Endothelial cell of umbilical vein (primary cell): ENCODE measurements around the gene ESYT2. TPM values are rescaled to one million over a fixed set of nuclear protein-coding genes. Genes with fewer than 3 reads are reported as not detected.

Experiments
- BruUV-seq: library from RNA; stranded (reverse); fragments of 400-500 nt; replicated peaks from 2 replicates; lab custom pipeline; 2021; lab: Mats Ljungman, UMichigan
- CTCF ChIA-PET: fragments of 300-600, 350-600 bp; sonication (Branson Sonifier 250); formaldehyde crosslinking; loops from one replicate; lab custom pipeline; 2021; ENCODE audit warnings: antibody characterized with exemption, inconsistent platforms; lab: Charles Lee
- POLR2A ChIA-PET: fragments of 300-600, 350-600 bp; sonication (Branson Sonifier 250); formaldehyde crosslinking; loops from one replicate; lab custom pipeline; 2021; ENCODE audit warnings: antibody characterized with exemption, inconsistent platforms; lab: Charles Lee
- DNase-seq: peaks from one replicate; pipeline ENCODE4 v3.0.0-alpha.2; 2011; ENCODE audit warnings: low read depth, low spot score
- FAIRE-seq: peaks from 2 replicates; lab custom pipeline; 2011; peaks lifted over from hg19 to GRCh38; lab: Jason Lieb, UNC
- H2AFZ ChIP-seq: 2 replicates; pipeline ENCODE4 v1.6.0; 2012; ENCODE audit warnings: low read depth, low read length, control low read depth, inconsistent platforms
- H3K27ac ChIP-seq: 2 replicates; pipeline ENCODE4 v1.5.1; 2011; ENCODE audit warnings: low read depth, mild to moderate bottlenecking, control low read depth, low read length, moderate library complexity; ENCODE audit not compliant: insufficient read depth
- H3K27me3 ChIP-seq, 2 experiments: 2 replicates each; pipeline versions ENCODE4 v1.6.0 to v1.6.1; 2011; ENCODE audit warnings: low read length in 2 of 2, mixed read lengths in 1 of 2; ENCODE audit not compliant: control insufficient read depth in 2 of 2, insufficient read depth in 2 of 2
- H3K36me3 ChIP-seq, 2 experiments: 2 replicates in 1 of 2; 3 replicates in 1 of 2; pipeline ENCODE4 v1.5.1; 2011; ENCODE audit warnings: low read length in 2 of 2, mild to moderate bottlenecking in 1 of 2, moderate library complexity in 1 of 2; ENCODE audit not compliant: control insufficient read depth in 2 of 2, insufficient read depth in 2 of 2; ENCODE audit errors: extremely low read depth in 1 of 2
- H3K4me1 ChIP-seq: 3 replicates; pipeline ENCODE4 v1.5.1; 2011; ENCODE audit warnings: mild to moderate bottlenecking, low read length; ENCODE audit not compliant: control insufficient read depth, insufficient read depth; ENCODE audit errors: extremely low read depth
- H3K4me2 ChIP-seq: 2 replicates; pipeline ENCODE4 v1.6.1; 2011; ENCODE audit warnings: low read length, control low read depth, mixed read lengths; ENCODE audit not compliant: insufficient read depth
- H3K4me3 ChIP-seq, 3 experiments: fragments of 200-600 bp in 1 of 3; sonication (generic), shearing (Covaris generic) in 1 of 3; replicated peaks in 1 of 3; 2 replicates each; pipeline ENCODE4 v1.5.1; 2011 to 2016; ENCODE audit warnings: control low read depth in 3 of 3, low read length in 3 of 3, mild to moderate bottlenecking in 2 of 3, inconsistent platforms in 1 of 3, low read depth in 1 of 3, moderate library complexity in 1 of 3; ENCODE audit not compliant: insufficient read depth in 1 of 3
- H3K79me2 ChIP-seq: 2 replicates; pipeline ENCODE4 v1.6.0; 2012; ENCODE audit warnings: low read length, inconsistent platforms; ENCODE audit not compliant: control insufficient read depth, insufficient read depth
- H3K9ac ChIP-seq: replicated peaks from 2 replicates; pipeline ENCODE3; 2011; ENCODE audit warnings: low read length, control low read depth; ENCODE audit not compliant: insufficient read depth; ENCODE audit errors: extremely low read depth
- H3K9me1 ChIP-seq: replicated peaks from 3 replicates; pipeline ENCODE4 v1.6.0; 2011; ENCODE audit warnings: mild to moderate bottlenecking, low read length; ENCODE audit not compliant: control insufficient read depth, insufficient read depth; ENCODE audit errors: extremely low read depth
- H3K9me3 ChIP-seq: replicated peaks from 2 replicates; pipeline ENCODE4 v1.5.1; 2012; ENCODE audit warnings: low read length, inconsistent platforms; ENCODE audit not compliant: control insufficient read depth, insufficient read depth
- H4K20me1 ChIP-seq: replicated peaks from 2 replicates; pipeline ENCODE3; 2011; ENCODE audit warnings: mild to moderate bottlenecking, low read length; ENCODE audit not compliant: control insufficient read depth, insufficient read depth; ENCODE audit errors: extremely low read depth
- EZH2 ChIP-seq: IDR thresholded peaks from 2 replicates; pipeline ENCODE4 v1.6.1; 2012; ENCODE audit warnings: borderline replicate concordance, low read depth, mild to moderate bottlenecking, moderate library complexity, low read length, inconsistent platforms; ENCODE audit not compliant: severe bottlenecking
- FOS ChIP-seq: IDR thresholded peaks from 2 replicates; pipeline ENCODE4 v1.6.1; 2011; ENCODE audit warnings: mild to moderate bottlenecking, low read length, moderate library complexity, borderline replicate concordance; ENCODE audit not compliant: insufficient read depth
- GATA2 ChIP-seq: IDR thresholded peaks from 2 replicates; pipeline ENCODE4 v1.7.0; 2011; ENCODE audit warnings: low read depth, mild to moderate bottlenecking, moderate library complexity, mixed read lengths, low read length; ENCODE audit not compliant: insufficient read length, insufficient read depth
- JUN ChIP-seq: IDR thresholded peaks from 2 replicates; pipeline ENCODE4 v1.6.1; 2011; ENCODE audit warnings: borderline replicate concordance, low read depth; ENCODE audit not compliant: insufficient read length, insufficient read depth
- MYC ChIP-seq: IDR thresholded peaks from one replicate; pipeline ENCODE4 v1.6.1; 2011; ENCODE audit warnings: mild to moderate bottlenecking, low read depth, low read length
- POLR2A ChIP-seq: IDR thresholded peaks from 2 replicates; pipeline ENCODE4 v1.6.1; 2012; ENCODE audit warnings: low read depth, mild to moderate bottlenecking, control low read depth, low read length
- POLR2AphosphoS5 ChIP-seq: IDR thresholded peaks from 2 replicates; pipeline ENCODE4 v1.6.1; 2012; ENCODE audit warnings: low read depth, mild to moderate bottlenecking, control low read depth, low read length, moderate library complexity; ENCODE audit not compliant: insufficient read depth
- dilution Hi-C: fragments of 300-500 bp; cut with MboI; formaldehyde crosslinking; loops from one replicate; pipeline ENCODE4 v1.15.0; 2019; ENCODE audit warnings: low sequenced_read_pairs; ENCODE audit not compliant: extremely low pct_ligation_motif_present
- intact Hi-C: fragments of 100-400 bp; cut with micrococcal nuclease; formaldehyde crosslinking; loops from one replicate; pipeline ENCODE4 v1.10.0; 2022
- polyA plus RNA-seq, 4 experiments: library from polyadenylated mRNA; depleted of rRNA in 3 of 4; stranded (reverse) in 3 of 4; unstranded in 1 of 4; fragments of >200 nt; gene quantifications; 2 replicates each; pipeline versions ENCODE4 v1.2.1 to v1.2.3, GENCODE V29; 2011 to 2012; ENCODE audit warnings: missing spikeins in 1 of 4
- total RNA-seq: library from RNA; stranded (reverse); gene quantifications from 2 replicates; pipeline ENCODE4 v1.2.3, GENCODE V29; 2021
- TF ChIP-seq, protein P1 (sequence below): IDR thresholded peaks from 2 replicates; pipeline ENCODE4 v1.6.1; 2011; ENCODE audit not compliant: insufficient read depth, insufficient read length
- TF ChIP-seq, protein P2 (sequence below), 2 donors: IDR thresholded peaks; 1 replicate in 1 of 2; 2 replicates in 1 of 2; pipeline ENCODE4 v1.5.1; 2011; ENCODE audit warnings: low read length in 2 of 2, mild to moderate bottlenecking in 2 of 2, moderate library complexity in 2 of 2, control low read depth in 1 of 2, inconsistent platforms in 1 of 2, low read depth in 1 of 2; ENCODE audit not compliant: insufficient read depth in 1 of 2; ENCODE audit errors: extremely low read depth in 1 of 2

The ESYT2 gene
- total and polyA plus RNA-seq, 2 donors (not counting 3 experiments of a cell fraction or from before 2014, with no cell fraction given), result 18.8 to 46.6 TPM

DNA sequence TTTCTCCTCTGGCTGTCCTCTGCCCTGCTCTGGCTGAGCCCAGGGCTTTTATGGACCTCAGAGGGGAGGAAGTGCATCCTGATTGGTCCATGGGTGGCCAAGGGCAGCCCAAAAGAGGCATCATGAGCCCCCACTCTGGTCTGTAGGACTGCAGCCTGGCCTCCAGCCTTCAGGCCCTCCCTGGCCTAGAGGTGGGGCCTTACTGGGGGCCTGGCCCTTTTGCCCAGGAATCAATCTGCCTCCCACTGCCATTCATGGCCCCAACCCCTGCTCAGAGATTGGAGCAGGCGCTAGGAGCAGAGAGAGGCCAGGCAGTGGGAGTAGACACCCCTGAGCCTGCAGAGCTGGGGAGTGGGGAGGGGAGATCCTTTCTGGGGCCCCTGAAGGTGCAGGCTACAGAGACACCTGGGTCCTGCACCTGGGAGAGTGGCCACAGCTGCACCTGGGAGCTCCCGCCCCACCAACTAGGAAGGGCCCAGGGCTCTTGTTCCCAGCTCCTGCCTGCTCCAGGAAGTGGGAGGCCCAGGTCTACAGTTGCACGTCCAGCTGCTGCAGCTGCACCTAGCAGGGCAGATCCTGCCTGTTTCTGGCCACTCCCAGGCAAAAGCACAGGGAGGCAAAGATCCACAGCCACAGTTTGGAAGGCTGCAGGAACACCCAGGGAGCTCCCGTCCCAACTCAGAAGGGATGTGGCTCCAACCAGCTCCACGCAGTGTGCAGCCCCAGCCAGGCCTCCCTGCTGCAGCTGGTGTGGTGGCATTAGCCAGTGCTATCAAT lies 20.6 kb upstream of the ESYT2 start:
- DNase-seq, result no peak
- FAIRE-seq, result no peak
- H3K27ac ChIP-seq, result no peak overlapping the region
- POLR2A ChIA-PET, result no interaction called here
- intact Hi-C loops (no loop called here), dilution Hi-C loops (no loop called here)
- no peaks in the 10 kb centered on the region for H3K9me3 ChIP-seq
- H3K9me1 ChIP-seq, result no peaks in the 10 kb centered on the region
- H3K9ac ChIP-seq, result no peak overlapping the region
- no peaks in the 10 kb centered on the region for H3K27me3 ChIP-seq
- TF ChIP-seq GATA2 (no peak), EZH2 (no peak), JUN (no peak), MYC (no peak), POLR2AphosphoS5 (no peak), POLR2A (no peak), FOS (no peak)
- TF ChIP-seq, protein P1, sequence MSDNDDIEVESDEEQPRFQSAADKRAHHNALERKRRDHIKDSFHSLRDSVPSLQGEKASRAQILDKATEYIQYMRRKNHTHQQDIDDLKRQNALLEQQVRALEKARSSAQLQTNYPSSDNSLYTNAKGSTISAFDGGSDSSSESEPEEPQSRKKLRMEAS, result no peak
- TF ChIP-seq, protein P2, sequence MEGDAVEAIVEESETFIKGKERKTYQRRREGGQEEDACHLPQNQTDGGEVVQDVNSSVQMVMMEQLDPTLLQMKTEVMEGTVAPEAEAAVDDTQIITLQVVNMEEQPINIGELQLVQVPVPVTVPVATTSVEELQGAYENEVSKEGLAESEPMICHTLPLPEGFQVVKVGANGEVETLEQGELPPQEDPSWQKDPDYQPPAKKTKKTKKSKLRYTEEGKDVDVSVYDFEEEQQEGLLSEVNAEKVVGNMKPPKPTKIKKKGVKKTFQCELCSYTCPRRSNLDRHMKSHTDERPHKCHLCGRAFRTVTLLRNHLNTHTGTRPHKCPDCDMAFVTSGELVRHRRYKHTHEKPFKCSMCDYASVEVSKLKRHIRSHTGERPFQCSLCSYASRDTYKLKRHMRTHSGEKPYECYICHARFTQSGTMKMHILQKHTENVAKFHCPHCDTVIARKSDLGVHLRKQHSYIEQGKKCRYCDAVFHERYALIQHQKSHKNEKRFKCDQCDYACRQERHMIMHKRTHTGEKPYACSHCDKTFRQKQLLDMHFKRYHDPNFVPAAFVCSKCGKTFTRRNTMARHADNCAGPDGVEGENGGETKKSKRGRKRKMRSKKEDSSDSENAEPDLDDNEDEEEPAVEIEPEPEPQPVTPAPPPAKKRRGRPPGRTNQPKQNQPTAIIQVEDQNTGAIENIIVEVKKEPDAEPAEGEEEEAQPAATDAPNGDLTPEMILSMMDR (IDR thresholded peaks at IDR 0.05; ENCODE audit: extremely low read depth in 1 of 2, insufficient read depth in 1 of 2, low read depth in 1 of 2, low read length in 2 of 2), result no peak
- no TSS peak for BruUV-seq
- no peak overlapping the region for H2AFZ ChIP-seq
- CTCF ChIA-PET, result no interaction called here
- H3K79me2 ChIP-seq, result no peaks in the 10 kb centered on the region
- no peak overlapping the region for H3K4me3 ChIP-seq
- no peak overlapping the region for H3K4me2 ChIP-seq
- no peaks in the 10 kb centered on the region for H3K4me1 ChIP-seq
- H4K20me1 ChIP-seq, result no peaks in the 10 kb centered on the region
- no peaks in the 10 kb centered on the region for H3K36me3 ChIP-seq
